ENCODE measurements around the gene CNTD1. TPM values are rescaled to one million over a fixed set of nuclear protein-coding genes. Genes with fewer than 3 reads are reported as not detected.

CNTD1 gene
- total RNA-seq, 1 experiment from 2014 or later: not detected

GRCh38 chr17:42857389-42857788 lies 58.7 kb downstream of the CNTD1 start:
- intact Hi-C loops (cut with micrococcal nuclease): no loop called here
- Mint-ChIP-seq H3K9me3 (ENCODE audit: unreplicated experiment) (no peaks in the 10 kb centered on the region), H3K36me3 (ENCODE audit: insufficient read depth, unreplicated experiment) (no peaks in the 10 kb centered on the region), H3K4me1 (ENCODE audit: insufficient read depth, unreplicated experiment) (no peaks in the 10 kb centered on the region), H3K27me3 (ENCODE audit: insufficient read depth, unreplicated experiment) (peaks cover 47% of the 10 kb centered on the region), H3K4me3 (ENCODE audit: unreplicated experiment) (no peak overlapping the region), H3K27ac (ENCODE audit: low read depth, unreplicated experiment) (no peak overlapping the region)
- no TSS peak for BruUV-seq (replicated peaks)
- no peak for DNase-seq (ENCODE audit: unreplicated experiment)
- CTCF ChIA-PET: no interaction called here
- POLR2A ChIA-PET: no interaction called here
- TF ChIP-seq CTCF (IDR thresholded peaks at IDR 0.05; ENCODE audit: unreplicated experiment): no peak

Small RNA genes within 50 kb of the gene (microRNA-seq; reads per million reads assigned to microRNA genes)
- gene MIR6781: 0.66 reads per million

Other genes starting within 250 kb of the CNTD1 start
- 13.0 and 18.1 TPM in 2 replicates for gene HSD17B1, start 245.9 kb upstream of the CNTD1 start, total RNA-seq (2022)
- 82.6 and 89.2 TPM in 2 replicates for gene COASY, start 236.7 kb upstream of the CNTD1 start, total RNA-seq (2022)
- gene MLX, start 231.8 kb upstream of the CNTD1 start, total RNA-seq (2022): 37.3 and 39.6 TPM in 2 replicates
- gene PSMC3IP, start 221.1 kb upstream of the CNTD1 start, total RNA-seq (2022): 10.3 and 12.0 TPM in 2 replicates
- gene RETREG3, start 189.5 kb upstream of the CNTD1 start, total RNA-seq (2022): 45.2 and 46.0 TPM in 2 replicates
- gene TUBG1, start 189.2 kb upstream of the CNTD1 start, total RNA-seq (2022): 57.8 and 60.2 TPM in 2 replicates
- 21.3 and 23.4 TPM in 2 replicates for gene TUBG2, start 139.6 kb upstream of the CNTD1 start, total RNA-seq (2022)
- gene PLEKHH3, start 121.9 kb upstream of the CNTD1 start, total RNA-seq (2022): 12.5 and 12.9 TPM in 2 replicates
- 0.21 and 0.22 TPM in 2 replicates for gene CCR10, start 117.0 kb upstream of the CNTD1 start, total RNA-seq (2022)
- 1.2 and 1.5 TPM in 2 replicates for gene CNTNAP1, start 116.3 kb upstream of the CNTD1 start, total RNA-seq (2022)
- 31.1 and 31.7 TPM in 2 replicates for gene EZH1, start 53.8 kb upstream of the CNTD1 start, total RNA-seq (2022)
- not detected in 2 replicates for gene RAMP2, start 37.6 kb upstream of the CNTD1 start, total RNA-seq (2022)
- 84.3 and 96.0 TPM in 2 replicates for gene VPS25, start 25.4 kb upstream of the CNTD1 start, total RNA-seq (2022)
- 2.3 and 5.4 TPM in 2 replicates for gene WNK4, start 18.3 kb upstream of the CNTD1 start, total RNA-seq (2022)
- 41.0 and 52.7 TPM in 2 replicates for gene COA3, start 157 bp upstream of the CNTD1 start, total RNA-seq (2022)
- 78.8 and 81.5 TPM in 2 replicates for gene BECN1, start 25.4 kb downstream of the CNTD1 start, total RNA-seq (2022)
- 220 and 232 TPM in 2 replicates for gene PSME3, start 34.5 kb downstream of the CNTD1 start, total RNA-seq (2022)
- gene AOC2, start 45.7 kb downstream of the CNTD1 start, total RNA-seq (2022): 2.6 and 2.9 TPM in 2 replicates
- gene AOC3, start 52.3 kb downstream of the CNTD1 start, total RNA-seq (2022): 0.44 and 0.71 TPM in 2 replicates
- not detected in 2 replicates for gene G6PC1, start 101.9 kb downstream of the CNTD1 start, total RNA-seq (2022)
- 48.9 and 79.9 TPM in 2 replicates for gene AARSD1, start 165.6 kb downstream of the CNTD1 start, total RNA-seq (2022)
- gene PTGES3L, start 181.2 kb downstream of the CNTD1 start, total RNA-seq (2022): 0.83 and 0.96 TPM in 2 replicates
- 13.4 and 14.2 TPM in 2 replicates for gene RUNDC1, start 181.7 kb downstream of the CNTD1 start, total RNA-seq (2022)
- 970 and 1,226 TPM in 2 replicates for gene RPL27, start 199.6 kb downstream of the CNTD1 start, total RNA-seq (2022)
- 6.3 and 7.3 TPM in 2 replicates for gene IFI35, start 207.9 kb downstream of the CNTD1 start, total RNA-seq (2022)
- 61.0 and 105 TPM in 2 replicates for gene VAT1, start 223.5 kb downstream of the CNTD1 start, total RNA-seq (2022)
- gene RND2, start 226.4 kb downstream of the CNTD1 start, total RNA-seq (2022): 0.16 TPM in 1 of 2 replicates, not detected in the other

All from MCF 10A (cell line).